ENCODE data around the gene RNASEH2B.

RNASEH2B gene

DNA sequence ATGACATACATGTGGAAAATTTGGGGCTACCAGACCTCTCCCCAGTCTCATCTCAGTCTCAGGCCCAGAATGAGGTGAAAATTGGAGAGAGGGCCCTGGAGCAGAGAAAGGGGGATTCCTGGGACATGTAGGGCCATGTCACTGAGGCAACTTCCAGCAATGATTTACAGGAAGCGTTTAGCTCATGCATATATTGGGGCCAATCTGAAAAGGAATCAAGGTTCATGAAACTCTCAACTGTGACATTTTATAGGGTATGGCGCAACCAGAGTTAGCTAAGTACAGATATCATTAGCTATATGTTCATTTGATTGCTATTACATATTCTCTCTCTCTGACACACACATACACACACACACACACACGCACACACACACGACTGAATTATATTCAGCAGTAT, 86.3 kb downstream of the RNASEH2B start:
- no peak for DNase-seq (ENCODE audit: low spot score)

GRCh38 chr13:50998326-50998725, 88.7 kb downstream of the RNASEH2B start:
- no peak for DNase-seq (ENCODE audit: low spot score)

DNA sequence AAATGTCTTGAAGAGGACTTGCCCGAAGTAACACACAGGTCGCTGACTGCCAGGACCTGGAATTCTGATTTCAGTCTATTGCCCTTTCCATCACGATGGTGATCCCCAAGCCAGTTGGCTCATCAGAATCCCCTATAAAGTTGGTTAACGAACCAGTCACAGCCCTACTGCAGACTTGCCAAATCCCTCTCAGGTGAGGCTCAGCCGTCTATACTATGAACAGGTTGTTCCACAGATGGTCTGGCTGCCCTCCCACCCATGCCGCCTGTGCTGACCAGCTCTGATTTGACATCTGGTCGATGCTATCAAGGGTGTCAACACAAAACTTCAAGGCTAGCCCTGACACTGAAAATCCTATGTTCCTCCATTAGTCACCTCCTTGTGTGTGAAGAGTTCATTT, 90.0 kb downstream of the RNASEH2B start:
- DNase-seq (ENCODE audit: low spot score) = no peak

GRCh38 chr13:51000061-51000460, 90.5 kb downstream of the RNASEH2B start:
- no peak for DNase-seq (ENCODE audit: low spot score)

- no peak for DNase-seq (ENCODE audit: low spot score)
Observed at GRCh38 chr13:51000571-51001260, 91.1 kb downstream of the RNASEH2B start.

- no peak for DNase-seq (ENCODE audit: low spot score)
Observed at GRCh38 chr13:51001335-51001734, 91.7 kb downstream of the RNASEH2B start.

DNA sequence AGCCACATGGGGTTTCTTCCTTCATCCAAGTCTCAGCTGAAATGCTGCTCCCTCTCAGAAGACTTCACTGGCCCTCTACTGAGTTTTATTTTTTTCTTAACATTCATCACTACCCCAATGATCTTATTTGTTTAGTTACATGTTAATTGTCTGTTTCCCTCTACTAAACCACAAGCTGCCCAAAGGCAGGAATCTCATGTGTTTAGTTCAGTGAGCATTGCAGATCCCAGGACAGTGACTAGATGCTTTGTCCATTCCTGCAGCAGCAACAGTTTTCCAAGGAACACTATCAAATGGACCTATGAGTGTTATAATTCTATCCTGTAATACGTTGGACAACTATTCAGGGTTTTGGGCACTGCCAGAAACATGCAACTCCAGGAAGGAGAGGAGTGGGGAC, 93.1 kb downstream of the RNASEH2B start:
- no peak for DNase-seq (ENCODE audit: low spot score)

DNA sequence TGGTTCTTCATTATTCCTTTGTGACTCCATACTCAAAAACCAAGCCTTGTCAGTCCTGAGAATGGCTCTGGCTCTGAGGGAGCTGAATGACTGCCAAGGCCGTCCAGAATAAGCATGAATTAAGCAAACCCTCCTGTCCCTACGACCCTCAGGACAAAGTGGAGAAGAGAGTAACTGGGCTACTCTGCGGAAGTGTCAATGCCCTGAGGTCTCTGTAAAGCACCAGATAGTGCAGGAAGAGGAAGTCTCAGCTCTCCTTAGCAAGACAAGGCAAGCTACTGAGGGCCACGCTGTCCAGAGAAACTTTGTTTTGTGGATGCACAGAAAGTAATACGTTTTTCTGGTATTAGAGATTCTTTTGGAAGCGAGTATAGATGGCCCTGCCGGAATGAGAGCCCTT, 94.1 kb downstream of the RNASEH2B start:
- no peak for DNase-seq (ENCODE audit: low spot score)

GRCh38 chr13:51004111-51004865, 94.7 kb downstream of the RNASEH2B start:
- DNase-seq (ENCODE audit: low spot score) = no peak

DNA sequence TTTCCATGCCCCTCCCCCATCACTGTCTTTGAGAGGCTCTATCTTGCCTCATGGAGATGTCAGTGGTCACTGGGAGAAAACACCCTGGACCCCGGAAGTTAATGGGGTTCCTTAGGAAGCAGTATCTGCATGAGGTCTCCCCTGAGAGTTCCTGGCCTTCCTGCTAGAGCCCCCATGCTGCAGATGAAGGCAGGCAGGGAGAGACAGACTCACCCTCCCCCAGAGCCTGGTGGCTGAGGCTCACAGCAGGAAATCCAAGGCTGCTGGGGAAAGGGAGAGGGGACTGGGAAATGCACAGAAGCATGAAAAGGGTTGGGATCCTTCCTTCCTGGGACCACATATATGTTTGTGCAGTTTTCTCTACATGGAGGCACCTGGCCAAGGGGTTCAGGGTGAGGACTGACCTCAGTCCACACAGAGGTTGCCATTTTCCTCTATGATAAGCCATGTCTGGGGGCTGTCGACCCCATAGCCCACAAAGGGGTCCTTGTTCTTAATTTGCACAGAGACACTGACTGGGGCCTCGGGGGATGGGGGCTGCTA, 95.4 kb downstream of the RNASEH2B start:
- no peak for DNase-seq (ENCODE audit: low spot score)

DNA sequence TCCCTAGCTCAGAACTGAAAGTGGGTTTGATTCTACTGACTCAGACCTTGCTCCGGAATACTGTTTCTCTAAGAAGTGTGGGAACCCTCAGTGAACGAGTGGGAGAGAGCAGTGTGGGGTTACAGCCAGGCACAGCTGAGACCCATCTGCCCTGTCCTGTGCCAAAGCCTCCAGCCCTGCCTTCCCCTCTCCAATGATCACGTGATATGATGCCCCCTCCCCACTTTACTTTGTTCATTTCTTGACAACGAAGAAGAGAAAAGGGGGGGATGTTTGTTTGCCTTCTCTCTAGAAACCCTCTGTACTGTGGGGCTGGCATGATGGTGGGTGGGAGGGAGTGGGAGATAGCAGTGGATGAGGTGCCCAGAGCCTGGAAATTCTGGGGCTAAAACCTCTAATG, 96.0 kb downstream of the RNASEH2B start:
- DNase-seq (ENCODE audit: low spot score) = no peak
